ENCODE results near the gene NACC2.

NACC2 gene

DNA sequence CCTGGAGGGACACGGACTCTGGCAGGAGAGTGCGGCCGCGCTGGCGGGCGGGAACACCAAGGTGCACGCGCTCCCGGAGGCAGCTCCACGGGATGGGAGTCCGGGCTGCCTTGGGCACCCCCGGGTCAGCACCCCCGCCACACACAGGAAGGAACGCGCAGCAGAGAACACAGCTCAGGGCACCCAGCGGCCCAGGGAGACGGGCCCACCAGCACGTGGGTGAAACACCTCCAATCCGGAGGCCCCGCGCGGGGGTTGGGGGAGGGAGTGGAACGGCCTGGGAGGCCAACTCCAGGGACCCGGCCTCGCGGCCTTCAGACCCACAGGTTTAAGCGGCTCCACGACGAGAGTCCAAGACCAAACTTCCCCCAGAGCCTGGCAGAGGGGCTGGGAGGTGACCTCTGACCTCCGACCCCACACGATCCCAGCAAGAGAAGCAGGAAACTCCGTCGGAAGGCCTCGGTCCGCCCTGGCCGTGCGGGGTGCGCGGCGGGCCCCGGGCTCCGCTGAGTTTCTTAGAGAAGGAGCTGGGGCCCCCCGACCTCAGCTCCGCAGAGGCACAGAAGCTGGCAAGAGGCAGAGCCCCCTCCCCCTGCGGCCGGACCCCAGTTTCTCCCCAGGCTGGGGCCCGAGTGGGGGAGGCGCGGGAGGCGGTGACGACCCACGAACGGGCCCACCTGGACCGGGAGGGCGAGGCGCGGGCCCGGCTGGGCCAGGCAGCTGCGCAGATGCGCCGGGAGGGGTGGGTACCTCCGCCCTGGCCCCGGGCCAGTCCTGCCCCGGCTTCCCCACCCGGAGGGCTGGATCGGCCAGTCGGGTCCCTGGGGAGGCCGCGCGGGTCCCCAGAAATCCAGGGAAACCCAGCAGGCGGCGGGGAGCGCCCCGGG is 851 bp downstream of the NACC2 start:
- no peak for DNase-seq (ENCODE audit: extremely low read depth, low read depth)
- no peak for TF ChIP-seq CTCF (IDR thresholded peaks at IDR 0.05; ENCODE audit: low read depth, low read length)

GRCh38 chr9:136093346-136093986 is 1.6 kb downstream of the NACC2 start:
- DNase-seq (ENCODE audit: extremely low read depth, low read depth), result no peak
- no peak for TF ChIP-seq CTCF (IDR thresholded peaks at IDR 0.05; ENCODE audit: low read depth, low read length)

DNA sequence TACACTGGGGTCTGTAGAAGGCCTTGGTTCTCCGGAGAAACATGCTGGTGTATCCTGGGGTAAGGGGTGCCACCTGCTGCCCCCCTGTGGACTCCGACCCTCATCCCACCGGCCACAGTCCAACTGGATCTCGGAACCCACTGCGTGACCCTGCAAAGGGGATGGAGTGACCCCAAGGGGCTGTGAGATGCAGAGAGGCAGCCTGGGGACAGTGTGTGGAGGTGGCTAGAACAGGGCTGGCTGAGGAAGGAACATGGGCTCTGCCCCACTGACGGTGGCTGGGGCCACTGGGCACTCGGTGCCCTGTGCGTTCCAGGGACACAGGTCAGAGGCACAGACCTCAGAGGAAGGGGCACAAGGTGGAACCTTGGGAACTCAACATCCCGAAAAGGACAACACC is 2.3 kb downstream of the NACC2 start:
- no peak for TF ChIP-seq CTCF (IDR thresholded peaks at IDR 0.05; ENCODE audit: low read depth, low read length)
- DNase-seq (ENCODE audit: extremely low read depth, low read depth), result no peak

- no peak for TF ChIP-seq CTCF (IDR thresholded peaks at IDR 0.05; ENCODE audit: low read depth, low read length)
- DNase-seq (ENCODE audit: extremely low read depth, low read depth), result no peak
Observed at GRCh38 chr9:136092353-136092650, 2.8 kb downstream of the NACC2 start.

- no peak for DNase-seq (ENCODE audit: extremely low read depth, low read depth)
- TF ChIP-seq CTCF (IDR thresholded peaks at IDR 0.05; ENCODE audit: low read depth, low read length), result no peak
Observed at GRCh38 chr9:136091582-136092352, 3.3 kb downstream of the NACC2 start.

- no peak for TF ChIP-seq CTCF (IDR thresholded peaks at IDR 0.05; ENCODE audit: low read depth, low read length)
- no peak for DNase-seq (ENCODE audit: extremely low read depth, low read depth)
Observed at GRCh38 chr9:136090768-136091581, 4.1 kb downstream of the NACC2 start.
